ENCODE data around the gene RPTOR. TPM values are rescaled to one million over a fixed set of nuclear protein-coding genes. Genes with fewer than 3 reads are reported as not detected.

Gene RPTOR
- total RNA-seq, 4 donors from 2014 or later: 34.1 to 65.8 (median 43.6) TPM

GRCh38 chr17:80927791-80928216 is 383.2 kb downstream of the RPTOR start:
- intact Hi-C loops (cut with DNase I): no loop called here
- Histone ChIP-seq H3K9me3 (no peaks in the 10 kb centered on the region), H3K36me3 (peaks cover 22 to 52% (median 41%) of the 10 kb centered on the region in 4 donors), H3K27me3 (no peaks in the 10 kb centered on the region), H3K4me1 (peaks cover 12 to 36% (median 15%) of the 10 kb centered on the region in 4 donors), H3K27ac (replicated peaks in 1 of 4) (no peak overlapping the region), H3K4me3 (no peak overlapping the region)
- 57% methylated on average over 11 of the region's 11 CpGs for WGBS
- no peak for TF ChIP-seq EP300 (IDR thresholded peaks at IDR 0.05)
- TF ChIP-seq, protein P1, sequence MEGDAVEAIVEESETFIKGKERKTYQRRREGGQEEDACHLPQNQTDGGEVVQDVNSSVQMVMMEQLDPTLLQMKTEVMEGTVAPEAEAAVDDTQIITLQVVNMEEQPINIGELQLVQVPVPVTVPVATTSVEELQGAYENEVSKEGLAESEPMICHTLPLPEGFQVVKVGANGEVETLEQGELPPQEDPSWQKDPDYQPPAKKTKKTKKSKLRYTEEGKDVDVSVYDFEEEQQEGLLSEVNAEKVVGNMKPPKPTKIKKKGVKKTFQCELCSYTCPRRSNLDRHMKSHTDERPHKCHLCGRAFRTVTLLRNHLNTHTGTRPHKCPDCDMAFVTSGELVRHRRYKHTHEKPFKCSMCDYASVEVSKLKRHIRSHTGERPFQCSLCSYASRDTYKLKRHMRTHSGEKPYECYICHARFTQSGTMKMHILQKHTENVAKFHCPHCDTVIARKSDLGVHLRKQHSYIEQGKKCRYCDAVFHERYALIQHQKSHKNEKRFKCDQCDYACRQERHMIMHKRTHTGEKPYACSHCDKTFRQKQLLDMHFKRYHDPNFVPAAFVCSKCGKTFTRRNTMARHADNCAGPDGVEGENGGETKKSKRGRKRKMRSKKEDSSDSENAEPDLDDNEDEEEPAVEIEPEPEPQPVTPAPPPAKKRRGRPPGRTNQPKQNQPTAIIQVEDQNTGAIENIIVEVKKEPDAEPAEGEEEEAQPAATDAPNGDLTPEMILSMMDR (IDR thresholded peaks at IDR 0.05): peak in 1 of 3 experiments; percentile 24
- TF ChIP-seq POLR2A (IDR thresholded peaks at IDR 0.05; ENCODE audit: low read depth): no peak
- no peak for TF ChIP-seq POLR2AphosphoS5 (IDR thresholded peaks at IDR 0.05)
- DNase-seq (ENCODE audit: extremely low spot score): no peak

DNA sequence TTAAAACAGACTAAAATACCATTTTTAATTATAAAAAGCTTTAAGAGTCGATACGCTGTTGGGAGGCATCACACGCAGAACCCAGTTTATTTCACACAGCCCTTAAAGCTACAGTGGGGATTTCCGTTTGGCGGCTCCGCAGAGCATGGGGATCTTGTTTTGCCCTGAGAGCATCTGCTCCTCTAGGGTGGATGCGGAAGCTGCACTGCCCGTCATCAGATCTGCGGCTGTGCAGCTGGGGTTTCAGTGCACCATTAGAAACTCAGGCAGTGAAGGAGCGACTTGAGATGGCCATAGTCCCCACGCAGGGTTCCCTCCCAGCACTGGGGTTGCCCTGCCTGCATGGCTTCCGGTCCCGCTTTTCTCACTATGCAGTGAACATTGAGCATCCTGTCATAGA is 384.8 kb downstream of the RPTOR start:
- H3K9me3 ChIP-seq: no peaks in the 10 kb centered on the region
- intact Hi-C loops (cut with DNase I): no loop called here
- H3K4me3 ChIP-seq: no peak overlapping the region
- H3K27me3 ChIP-seq: no peaks in the 10 kb centered on the region
- TF ChIP-seq POLR2A (IDR thresholded peaks at IDR 0.05; ENCODE audit: low read depth): no peak
- no peak for DNase-seq (ENCODE audit: extremely low spot score)
- H3K36me3 ChIP-seq: peaks cover 17 to 37% (median 27%) of the 10 kb centered on the region in 4 donors
- 98% methylated on average over 11 of the region's 13 CpGs for WGBS
- peaks cover 12 to 36% (median 15%) of the 10 kb centered on the region in 4 donors for H3K4me1 ChIP-seq
- H3K27ac ChIP-seq (replicated peaks in 1 of 4): no peak overlapping the region

- intact Hi-C loops (cut with DNase I): loop anchor here (10.0 kb wide), 1 partner anchor 66 kb away; no protein-coding TSS in a partner anchor
- H3K4me1 ChIP-seq: peaks cover 12 to 36% (median 15%) of the 10 kb centered on the region in 4 donors
- TF ChIP-seq EP300 (IDR thresholded peaks at IDR 0.05): no peak
- TF ChIP-seq, protein P1 (IDR thresholded peaks at IDR 0.05): no peak
- no peak for TF ChIP-seq POLR2AphosphoS5 (IDR thresholded peaks at IDR 0.05)
- TF ChIP-seq POLR2A (IDR thresholded peaks at IDR 0.05; ENCODE audit: low read depth): no peak
- no peak overlapping the region for H3K4me3 ChIP-seq
- no peaks in the 10 kb centered on the region for H3K9me3 ChIP-seq
- no peak overlapping the region for H3K27ac ChIP-seq (replicated peaks in 1 of 4)
- 86% methylated on average over 16 of the region's 16 CpGs for WGBS
- no peak for DNase-seq (ENCODE audit: extremely low spot score)
- no peaks in the 10 kb centered on the region for H3K27me3 ChIP-seq
- H3K36me3 ChIP-seq: peaks cover 6 to 29% (median 15%) of the 10 kb centered on the region in 4 donors
Measured at GRCh38 chr17:80930335-80931279, 386.0 kb downstream of the RPTOR start.

DNA sequence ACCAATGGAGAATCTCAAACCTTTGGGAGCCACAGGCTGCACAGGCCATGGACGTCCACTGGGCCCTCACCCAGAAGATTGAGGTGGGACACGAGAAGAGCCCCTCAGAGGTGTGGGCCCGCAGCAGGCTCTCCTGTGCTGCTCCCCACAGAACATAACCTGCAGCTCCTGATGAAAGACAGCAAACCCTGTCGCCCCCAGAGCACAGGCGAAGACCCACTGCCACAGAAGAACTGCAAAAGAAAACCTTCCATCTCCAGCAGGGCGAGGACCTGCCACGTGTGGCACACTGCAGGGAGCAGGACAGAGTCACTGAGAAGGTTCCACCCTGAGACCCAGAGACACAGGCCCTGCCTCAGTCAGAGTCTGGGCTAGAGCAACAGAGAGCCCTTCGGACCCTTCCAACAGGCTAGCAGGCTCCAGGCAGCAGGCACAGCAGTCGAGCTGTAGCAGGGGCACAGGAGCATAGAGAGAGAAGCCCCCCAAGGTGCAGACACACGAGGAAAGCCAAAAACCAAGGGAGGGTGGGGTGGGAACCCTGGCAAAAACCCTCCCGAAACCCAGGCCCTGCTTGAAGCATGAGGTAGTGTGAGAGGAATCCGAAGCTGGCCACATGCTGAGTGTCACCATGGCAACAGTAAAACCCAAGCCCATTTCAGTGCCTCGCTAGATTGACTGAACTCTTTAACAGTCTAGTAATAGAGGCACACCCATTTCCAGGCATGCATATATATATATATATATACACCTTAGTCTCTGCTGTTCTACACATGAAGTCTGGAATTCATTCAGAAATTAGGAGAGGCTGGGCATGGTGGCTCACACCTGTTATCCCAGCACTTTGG is 387.0 kb downstream of the RPTOR start:
- peaks cover 0 to 19% (median 6%) of the 10 kb centered on the region in 4 donors for H3K36me3 ChIP-seq
- H3K27me3 ChIP-seq: no peaks in the 10 kb centered on the region
- no peaks in the 10 kb centered on the region for H3K9me3 ChIP-seq
- DNase-seq (ENCODE audit: extremely low spot score): no peak
- 64% methylated on average over 5 of the region's 13 CpGs for WGBS
- TF ChIP-seq POLR2AphosphoS5 (IDR thresholded peaks at IDR 0.05) (no peak), POLR2A (IDR thresholded peaks at IDR 0.05; ENCODE audit: low read depth) (no peak), EP300 (IDR thresholded peaks at IDR 0.05) (no peak)
- TF ChIP-seq, protein P1 (IDR thresholded peaks at IDR 0.05): no peak
- H3K27ac ChIP-seq (replicated peaks in 1 of 4): no peak overlapping the region
- peaks cover 12 to 35% (median 14%) of the 10 kb centered on the region in 4 donors for H3K4me1 ChIP-seq
- intact Hi-C loops (cut with DNase I): loop anchor here (10.0 kb wide), 1 partner anchor 67 kb away; no protein-coding TSS in a partner anchor
- H3K4me3 ChIP-seq: no peak overlapping the region

All from esophagus muscularis mucosa (tissue), 4 donors.